GM12801 (cell line): ENCODE results near the gene BAAT.

Experiments
- TF ChIP-seq, protein P1 (sequence below): IDR thresholded peaks from one replicate; pipeline ENCODE4 v1.5.1; 2011; ENCODE audit warnings: control low read depth; ENCODE audit not compliant: insufficient read length; ENCODE audit errors: extremely low read depth

BAAT gene

GRCh38 chr9:101311758-101312420 is 72.9 kb downstream of the BAAT start:
- TF ChIP-seq, protein P1, sequence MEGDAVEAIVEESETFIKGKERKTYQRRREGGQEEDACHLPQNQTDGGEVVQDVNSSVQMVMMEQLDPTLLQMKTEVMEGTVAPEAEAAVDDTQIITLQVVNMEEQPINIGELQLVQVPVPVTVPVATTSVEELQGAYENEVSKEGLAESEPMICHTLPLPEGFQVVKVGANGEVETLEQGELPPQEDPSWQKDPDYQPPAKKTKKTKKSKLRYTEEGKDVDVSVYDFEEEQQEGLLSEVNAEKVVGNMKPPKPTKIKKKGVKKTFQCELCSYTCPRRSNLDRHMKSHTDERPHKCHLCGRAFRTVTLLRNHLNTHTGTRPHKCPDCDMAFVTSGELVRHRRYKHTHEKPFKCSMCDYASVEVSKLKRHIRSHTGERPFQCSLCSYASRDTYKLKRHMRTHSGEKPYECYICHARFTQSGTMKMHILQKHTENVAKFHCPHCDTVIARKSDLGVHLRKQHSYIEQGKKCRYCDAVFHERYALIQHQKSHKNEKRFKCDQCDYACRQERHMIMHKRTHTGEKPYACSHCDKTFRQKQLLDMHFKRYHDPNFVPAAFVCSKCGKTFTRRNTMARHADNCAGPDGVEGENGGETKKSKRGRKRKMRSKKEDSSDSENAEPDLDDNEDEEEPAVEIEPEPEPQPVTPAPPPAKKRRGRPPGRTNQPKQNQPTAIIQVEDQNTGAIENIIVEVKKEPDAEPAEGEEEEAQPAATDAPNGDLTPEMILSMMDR: no peak

DNA sequence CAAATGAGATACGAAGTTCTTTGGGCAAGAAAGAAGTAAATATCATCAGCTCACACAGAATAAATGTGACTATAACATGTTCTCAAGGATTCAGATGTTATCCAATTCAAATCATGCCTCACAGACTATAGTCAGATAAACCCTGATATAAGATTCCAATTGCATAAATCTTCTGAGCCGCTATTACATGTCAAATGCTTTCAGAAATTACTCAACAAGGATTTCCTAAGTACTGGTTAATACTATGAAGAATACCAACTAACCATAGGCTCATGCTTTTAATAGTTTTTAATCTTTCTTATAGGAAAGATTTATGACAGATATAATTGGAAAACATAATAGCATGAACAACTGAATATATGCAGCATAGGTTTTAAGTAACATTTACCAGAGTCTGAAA is 73.6 kb downstream of the BAAT start:
- TF ChIP-seq, protein P1: no peak
